Camera-type eye (tissue), 1 donor: ENCODE data around the gene TPP2. TPM values are rescaled to one million over a fixed set of nuclear protein-coding genes. Genes with fewer than 3 reads are reported as not detected.

Experiments
- total RNA-seq: library from RNA; depleted of rRNA; stranded (reverse); fragments of >200 nt; gene quantifications from one replicate; pipeline ENCODE4 v1.2.3, GENCODE V29; 2014

The TPP2 gene
- 77.5 TPM for total RNA-seq

DNA sequence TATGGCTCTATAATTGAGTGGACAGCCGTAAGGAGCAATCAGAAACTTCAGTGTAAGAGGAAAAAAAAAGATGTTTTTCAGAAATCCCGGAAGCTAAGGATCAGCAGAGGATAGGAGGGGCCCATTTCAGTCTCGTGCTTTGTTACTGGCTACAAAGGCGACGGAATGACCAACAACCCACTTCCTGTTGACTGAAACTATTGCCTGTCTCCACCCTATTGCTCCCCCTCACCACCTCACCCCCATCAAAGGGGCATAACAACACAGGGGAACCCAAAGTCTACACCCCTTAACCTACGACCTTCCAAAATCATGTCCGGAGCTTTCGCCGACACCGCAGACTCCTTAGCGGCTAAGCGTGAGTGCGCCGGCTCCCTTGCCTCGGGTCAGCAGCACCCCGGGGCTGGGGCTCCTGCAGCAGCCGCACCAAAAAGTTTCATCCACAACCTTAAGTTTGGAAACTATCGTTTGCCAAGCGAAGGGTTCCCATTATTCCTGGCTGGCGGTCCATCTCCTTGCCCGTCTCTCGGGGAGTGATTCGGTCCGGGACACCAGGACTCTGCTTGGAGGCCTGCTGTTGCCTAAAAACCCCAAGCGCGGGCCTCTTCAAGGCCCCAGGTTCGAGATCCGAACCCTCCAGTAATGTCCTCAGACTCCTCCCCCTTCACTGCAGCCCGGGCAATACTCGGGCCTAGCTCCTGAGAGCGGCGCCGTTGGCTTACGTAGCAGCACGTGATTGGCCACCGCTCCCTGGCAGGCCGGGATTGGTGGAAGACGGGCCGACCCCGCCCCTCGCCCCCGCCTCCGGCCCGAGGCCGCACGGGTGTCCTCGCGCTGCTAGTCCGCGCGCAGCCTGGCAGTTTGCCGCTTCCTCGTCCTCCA, at the start of gene TPP2:
Gene TPP2 (plus strand): TSS at position 840 of the 882 bp plus-strand sequence. CDS start 53 bp downstream, outside the sequence.

DNA sequence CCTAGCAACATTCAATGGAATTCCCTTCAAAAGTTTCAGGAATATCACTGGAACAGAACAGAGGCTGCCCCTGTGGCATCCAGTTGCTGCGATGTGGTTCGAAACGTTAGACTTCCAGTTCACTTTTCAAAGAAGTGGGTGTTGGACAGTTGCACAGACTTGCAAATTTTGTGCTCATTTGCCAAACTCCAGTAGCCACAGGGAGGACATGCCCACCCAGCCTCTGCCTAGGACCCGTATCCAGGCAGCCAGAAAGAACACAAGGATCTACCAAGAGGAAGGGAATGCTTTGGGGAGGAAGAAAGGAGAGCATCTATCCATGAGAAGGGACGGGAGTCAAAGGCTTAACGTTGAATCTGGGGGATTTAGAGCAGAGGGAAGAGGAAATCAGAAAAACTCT, 98.2 kb downstream of the TPP2 start, which contains the start of gene METTL21C:
Gene METTL21C (minus strand): TSS at position 108 of the 400 bp plus-strand sequence. CDS start 546 bp downstream, outside the sequence.

Other genes with a start within 250 kb of the TPP2 start
- 16.3 TPM for gene FGF14, start 194.9 kb upstream of the TPP2 start, total RNA-seq
- 2.9 TPM for gene METTL21C, start 98.1 kb downstream of the TPP2 start, total RNA-seq
- 13.0 TPM for gene TEX30, start 176.8 kb downstream of the TPP2 start, total RNA-seq
- 30.2 TPM for gene POGLUT2, start 202.0 kb downstream of the TPP2 start, total RNA-seq
- 45.9 TPM for gene BIVM, start 202.1 kb downstream of the TPP2 start, total RNA-seq
- gene ERCC5, start 249.0 kb downstream of the TPP2 start, total RNA-seq: 103 TPM